Germinal center (tissue), 1 donor: Measurements from ENCODE around the gene RABL6.

ENCODE experiments used
- DNase-seq: peaks from one replicate; pipeline ENCODE4 v3.0.0; 2012; ENCODE audit warnings: mixed read lengths, low spot score

Gene RABL6

GRCh38 chr9:136847088-136847825 is 39.5 kb downstream of the RABL6 start:
- DNase-seq = peak; percentile 11

- peak; percentile 41 for DNase-seq
Measured at GRCh38 chr9:136847826-136848392, 40.2 kb downstream of the RABL6 start.

GRCh38 chr9:136848393-136849037 is 40.8 kb downstream of the RABL6 start:
- peak; percentile 56 for DNase-seq

- peak; percentile 99 for DNase-seq
Measured at GRCh38 chr9:136849038-136849959, 41.6 kb downstream of the RABL6 start, which contains the start of gene PHPT1. Gene PHPT1 (plus strand): TSS chr9:136849409. CDS start chr9:136849431, 22 bp downstream.

- DNase-seq = no peak
Measured at GRCh38 chr9:136849960-136850865, 42.5 kb downstream of the RABL6 start.

- DNase-seq = no peak
Measured at GRCh38 chr9:136850866-136851775, 43.4 kb downstream of the RABL6 start.

GRCh38 chr9:136851941-136852663 is 44.4 kb downstream of the RABL6 start, which contains the start of gene MAMDC4:
Gene MAMDC4 (plus strand): TSS chr9:136852346. CDS start chr9:136852417, 71 bp downstream.
- no peak for DNase-seq

- DNase-seq = no peak
Measured at GRCh38 chr9:136852664-136853595, 45.2 kb downstream of the RABL6 start.

GRCh38 chr9:136853596-136854112 is 45.9 kb downstream of the RABL6 start:
- DNase-seq = no peak

GRCh38 chr9:136854113-136854841 is 46.5 kb downstream of the RABL6 start:
- no peak for DNase-seq

- DNase-seq = no peak
Measured at GRCh38 chr9:136854842-136855460, 47.2 kb downstream of the RABL6 start.

GRCh38 chr9:136855461-136856078 is 47.8 kb downstream of the RABL6 start:
- no peak for DNase-seq

GRCh38 chr9:136856079-136856476 is 48.3 kb downstream of the RABL6 start:
- no peak for DNase-seq

GRCh38 chr9:136856541-136857141 is 48.9 kb downstream of the RABL6 start:
- no peak for DNase-seq

- DNase-seq = no peak
Measured at GRCh38 chr9:136857166-136857565, 49.4 kb downstream of the RABL6 start.
